Inferior parietal cortex (tissue), 1 donor: ENCODE results near the gene CDH13.

ENCODE experiments used
- DNase-seq: peaks from one replicate; pipeline ENCODE4 v3.0.0-alpha.2; 2016; ENCODE audit errors: extremely low spot score

The CDH13 gene

DNA sequence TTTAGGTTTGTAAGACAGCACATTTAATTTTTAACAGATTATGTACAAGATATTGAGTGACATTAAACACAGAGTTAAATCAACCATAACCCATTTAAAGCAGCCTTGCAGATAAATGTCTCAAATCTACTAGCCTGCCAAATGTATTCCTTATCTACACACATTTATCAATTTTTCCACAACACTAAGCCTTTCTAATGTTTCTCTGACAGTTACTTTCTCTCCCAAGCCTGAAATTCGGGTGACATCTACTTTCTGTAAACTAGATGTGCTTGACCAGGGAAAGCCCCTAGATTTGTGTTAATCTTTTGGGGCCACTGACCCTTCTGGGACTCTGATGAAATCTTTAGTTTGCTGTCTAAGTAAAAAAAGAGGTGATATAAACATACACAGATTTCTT is 69.0 kb downstream of the CDH13 start:
- no peak for DNase-seq

DNA sequence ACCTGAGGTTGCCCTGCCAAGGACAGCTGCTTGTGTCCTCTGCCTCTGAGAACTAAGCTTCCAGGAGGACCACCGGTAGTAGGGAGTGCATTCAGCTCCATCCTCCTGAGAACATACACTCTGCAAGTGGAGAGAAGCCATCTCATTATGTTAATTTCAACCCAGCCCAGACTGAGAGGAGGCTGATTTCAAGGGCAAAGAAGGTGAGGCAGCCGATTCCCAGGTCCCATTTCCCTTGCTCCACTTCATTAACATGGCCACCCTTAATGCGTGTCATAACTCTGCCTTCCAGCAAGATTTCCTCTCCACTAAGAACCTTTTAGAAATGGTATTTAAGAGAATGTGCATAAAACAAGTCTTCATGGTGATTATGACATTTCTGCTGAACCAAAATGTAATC is 72.5 kb downstream of the CDH13 start:
- no peak for DNase-seq

DNA sequence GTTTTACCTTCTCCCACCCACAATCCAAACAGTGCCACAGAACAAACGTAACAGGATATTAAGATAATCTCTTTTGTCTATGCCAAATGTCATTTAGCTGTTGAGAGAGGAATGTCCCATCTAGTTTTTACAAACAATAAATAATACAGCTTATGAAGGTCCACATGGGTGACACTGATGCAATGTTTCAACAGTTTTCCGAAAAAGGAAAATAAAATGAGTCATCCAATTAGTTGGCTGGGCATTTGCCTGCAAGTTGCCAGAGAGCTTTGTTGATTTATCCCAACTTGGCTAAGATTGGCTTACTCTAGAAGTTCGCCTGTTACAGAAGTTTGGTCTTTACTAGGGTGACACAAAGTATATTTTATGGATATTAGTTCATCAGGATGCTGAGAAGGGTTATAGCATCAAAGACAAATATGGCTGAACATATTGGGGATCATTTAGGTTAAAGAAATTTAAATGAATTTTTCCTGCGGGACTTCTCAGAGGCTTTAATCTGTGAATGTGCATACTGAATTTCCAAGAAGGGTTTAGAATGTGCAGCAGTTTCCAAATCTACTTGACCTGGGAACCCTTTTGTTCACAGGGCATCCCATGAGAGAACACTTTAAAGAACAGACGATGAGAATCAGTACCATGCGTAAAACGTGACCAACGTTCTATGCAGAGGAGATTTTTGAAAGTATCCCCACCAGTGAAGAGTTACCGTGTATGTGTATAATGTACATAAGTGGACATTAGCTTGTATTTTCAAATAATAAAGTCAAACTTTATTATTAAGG is 73.1 kb downstream of the CDH13 start:
- peak; percentile 59 for DNase-seq

DNA sequence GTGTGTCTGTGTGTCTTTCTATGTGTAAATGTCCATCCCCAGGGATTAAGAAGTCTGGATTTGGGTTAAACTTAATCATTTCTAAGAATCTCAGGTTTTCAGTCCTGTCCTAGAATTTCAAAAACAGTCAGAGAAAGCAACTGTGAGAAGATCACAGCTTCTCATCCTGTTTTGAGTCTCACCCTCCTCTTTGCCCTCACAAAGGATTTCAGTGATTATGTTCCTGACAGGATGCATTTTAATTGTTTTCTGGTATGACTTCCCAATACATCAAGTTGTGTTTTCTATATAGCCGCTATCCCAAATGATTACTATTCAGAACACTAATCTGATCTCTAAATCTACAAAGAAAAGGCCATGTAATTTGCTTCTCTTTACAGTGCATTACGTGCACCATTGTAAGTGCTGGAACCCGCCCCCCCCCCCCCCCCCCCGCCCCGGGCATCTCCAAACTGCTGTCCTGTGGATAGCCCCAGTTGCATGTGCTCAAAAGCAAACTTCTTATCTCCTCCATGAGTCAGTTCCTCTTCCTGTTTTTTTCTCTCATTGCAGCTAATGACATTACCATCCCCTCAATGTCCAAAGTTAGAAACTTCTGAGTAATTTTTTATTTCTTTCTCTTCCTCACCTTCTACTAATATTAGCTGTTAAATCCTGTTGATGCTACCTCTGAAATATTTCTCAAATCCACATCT is 73.9 kb downstream of the CDH13 start:
- DNase-seq, result no peak

DNA sequence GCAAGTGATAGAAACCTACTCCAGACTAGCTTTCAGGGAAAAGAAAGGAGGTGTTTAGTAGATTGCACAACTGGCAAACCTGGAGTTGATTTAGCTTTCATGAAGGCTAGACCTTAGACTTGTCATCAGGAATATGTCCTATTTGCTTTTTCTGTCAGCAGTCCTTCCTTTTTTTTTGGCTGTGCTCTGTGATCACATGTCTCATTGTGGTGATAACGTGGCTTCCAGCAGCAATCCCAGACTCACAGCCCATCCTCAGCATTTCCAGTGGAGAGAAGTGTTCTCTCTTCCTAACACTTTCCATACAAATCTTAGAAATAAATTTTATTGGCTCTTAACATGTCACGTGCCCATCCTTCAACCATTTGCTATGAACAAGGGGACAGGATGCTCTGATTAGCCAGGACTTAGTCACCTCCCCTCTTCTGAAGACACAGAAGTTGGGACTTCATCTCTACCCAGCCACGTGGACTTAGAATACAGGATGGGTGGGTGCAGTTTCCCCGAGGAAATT is 74.7 kb downstream of the CDH13 start:
- no peak for DNase-seq

DNA sequence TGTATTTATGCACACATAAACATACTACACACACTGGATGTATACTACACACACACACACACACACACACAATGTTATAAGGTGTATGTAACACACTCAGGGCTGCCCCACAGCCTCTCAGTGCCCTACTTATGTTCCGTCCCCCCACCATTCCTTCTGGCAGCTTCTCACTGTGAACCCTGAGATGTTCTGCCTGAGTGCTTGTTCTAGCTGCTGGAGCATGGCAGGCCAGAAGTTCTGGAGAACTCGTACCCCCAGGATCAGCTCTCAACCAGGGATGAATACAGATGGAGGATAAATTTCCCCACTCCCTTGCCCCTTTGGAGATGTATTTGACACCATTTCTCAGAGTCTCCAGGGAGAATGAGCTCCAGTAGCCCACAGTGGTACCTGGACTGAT is 76.4 kb downstream of the CDH13 start:
- DNase-seq, result no peak

DNA sequence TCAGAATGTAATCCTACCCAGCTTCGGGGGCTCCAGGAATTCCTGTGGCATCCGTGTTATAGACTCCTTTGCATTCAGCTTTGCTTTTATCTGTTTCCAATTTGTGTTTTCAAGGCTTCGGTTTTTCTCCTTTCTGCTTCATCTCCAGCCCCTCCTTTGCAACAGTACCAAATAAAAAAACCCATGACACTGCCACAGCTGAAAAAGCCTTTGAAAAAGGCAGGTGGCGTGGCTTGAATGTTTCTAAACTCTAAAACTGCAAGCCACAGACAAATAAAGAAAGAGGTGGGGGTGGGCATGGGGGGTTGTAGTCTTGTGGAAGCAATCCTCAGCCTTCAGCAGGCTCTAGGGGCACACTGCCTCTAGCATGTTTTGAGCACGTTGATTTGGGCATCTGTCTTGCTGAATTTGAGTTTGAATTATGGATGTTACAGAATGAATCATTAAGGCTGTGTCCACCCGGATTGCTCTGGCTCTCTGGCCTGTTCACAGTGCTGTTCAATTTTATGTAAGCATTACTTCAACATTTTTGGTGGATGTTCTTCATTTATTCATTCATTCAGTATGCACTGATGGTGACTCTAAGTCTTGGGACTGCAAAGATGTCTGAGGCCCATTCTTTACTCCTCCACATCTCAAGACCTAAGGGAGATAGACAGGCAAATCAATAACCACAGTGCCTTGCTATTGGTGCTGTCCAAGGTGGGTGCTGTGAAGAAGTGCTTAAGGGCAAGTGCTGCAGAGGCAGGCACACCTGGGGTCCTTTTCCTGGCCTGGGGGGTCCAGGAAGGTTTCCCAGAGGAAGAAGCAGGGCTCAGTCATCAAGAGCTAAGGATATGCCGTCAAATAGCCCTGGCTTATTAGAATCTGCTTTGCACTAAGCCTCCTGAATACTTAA is 77.4 kb downstream of the CDH13 start:
- DNase-seq, result no peak

DNA sequence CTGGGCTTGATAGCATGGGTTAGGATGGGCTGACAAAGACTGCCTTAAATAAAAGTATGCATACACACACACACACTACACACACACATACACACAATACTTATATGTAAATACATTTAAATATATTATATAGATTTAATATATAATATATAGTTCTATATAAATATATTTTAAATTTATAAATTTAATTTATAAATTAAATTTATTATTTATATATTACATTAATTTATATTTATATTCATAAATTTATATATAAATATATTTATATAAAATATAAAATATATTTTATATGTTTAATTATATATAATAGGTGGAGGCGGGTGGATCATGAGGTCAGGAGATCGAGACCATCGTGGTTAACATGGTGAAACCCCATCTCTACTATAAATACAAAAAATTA is 83.2 kb downstream of the CDH13 start:
- no peak for DNase-seq

DNA sequence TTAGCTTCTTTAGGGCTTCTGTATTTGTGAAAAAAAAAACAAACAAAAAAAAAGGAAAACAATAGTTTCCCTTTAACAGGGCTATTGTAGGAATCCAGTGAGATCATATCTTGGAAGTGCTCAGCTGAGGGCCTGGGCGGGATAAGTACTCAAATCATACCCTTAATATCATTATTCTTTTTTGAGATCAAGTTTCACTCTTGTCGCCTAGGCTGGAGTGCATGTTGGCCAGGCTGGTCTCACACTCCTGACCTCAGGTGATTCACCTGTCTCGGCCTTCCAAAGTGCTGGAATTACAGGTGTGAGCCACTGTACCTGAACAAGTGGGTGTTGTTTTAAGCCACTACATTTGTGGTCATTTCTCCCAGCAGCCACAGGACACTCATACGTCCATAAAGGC is 87.0 kb downstream of the CDH13 start:
- DNase-seq, result no peak

DNA sequence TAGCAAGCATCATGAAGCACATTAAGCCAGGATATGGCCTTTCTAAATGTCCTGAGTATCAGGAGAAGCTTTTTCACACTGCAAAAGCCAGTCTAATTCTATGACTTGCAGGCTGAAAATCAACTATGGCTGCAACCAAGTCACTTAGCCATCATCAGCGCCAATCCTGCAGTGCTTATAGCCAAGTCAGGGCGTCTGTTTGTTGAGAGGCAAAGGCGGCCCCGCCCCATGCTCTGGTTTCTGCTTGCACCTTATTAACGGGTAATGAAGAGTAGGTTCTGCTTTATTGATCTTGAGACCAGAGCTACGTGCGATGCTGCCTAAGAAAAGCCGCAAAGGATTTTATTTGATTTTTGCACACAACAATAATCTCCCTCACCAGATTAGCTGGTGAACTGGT is 88.4 kb downstream of the CDH13 start:
- DNase-seq, result no peak

DNA sequence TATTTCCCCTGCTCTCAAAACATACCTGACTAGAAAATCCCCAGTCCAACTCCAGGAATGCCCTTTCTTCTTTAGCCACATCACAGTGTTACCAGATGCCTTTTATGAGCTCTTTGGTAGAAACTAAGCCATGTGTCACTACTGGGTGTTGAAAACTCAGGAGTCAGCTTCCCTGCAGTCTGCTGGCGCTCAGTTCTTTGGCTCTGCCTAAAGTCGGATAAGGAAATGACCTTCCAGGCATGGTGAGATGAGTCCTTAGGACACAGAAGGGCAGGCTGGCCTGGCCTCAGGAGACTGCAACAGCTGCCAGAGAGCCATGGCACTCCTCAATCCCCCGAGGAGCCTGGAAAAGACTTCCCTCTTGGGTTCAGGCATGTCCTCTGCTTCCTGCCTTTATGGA is 89.1 kb downstream of the CDH13 start:
- no peak for DNase-seq

DNA sequence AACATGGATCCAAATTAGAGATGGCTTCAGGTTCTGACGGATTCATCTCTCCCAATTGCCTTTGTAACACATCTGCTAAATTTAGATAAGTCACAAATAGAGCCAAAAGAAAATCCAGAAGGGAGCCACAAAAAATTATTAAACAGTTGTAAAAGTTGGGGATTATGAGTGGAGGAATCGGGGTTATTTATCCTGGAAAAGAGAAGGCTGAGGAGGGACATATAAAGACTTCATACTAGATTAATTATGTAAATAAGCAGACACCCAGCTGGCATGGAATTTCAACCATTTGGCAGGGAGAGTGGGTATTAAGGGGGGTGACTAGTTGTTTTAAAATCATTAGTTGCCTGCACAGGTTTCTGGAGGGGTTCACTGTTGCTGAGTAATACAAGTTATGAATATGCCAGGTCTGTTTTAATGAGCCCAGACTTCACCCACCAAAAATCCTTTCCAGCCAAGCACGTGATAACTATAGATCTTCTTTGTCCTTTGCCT is 89.6 kb downstream of the CDH13 start:
- no peak for DNase-seq

DNA sequence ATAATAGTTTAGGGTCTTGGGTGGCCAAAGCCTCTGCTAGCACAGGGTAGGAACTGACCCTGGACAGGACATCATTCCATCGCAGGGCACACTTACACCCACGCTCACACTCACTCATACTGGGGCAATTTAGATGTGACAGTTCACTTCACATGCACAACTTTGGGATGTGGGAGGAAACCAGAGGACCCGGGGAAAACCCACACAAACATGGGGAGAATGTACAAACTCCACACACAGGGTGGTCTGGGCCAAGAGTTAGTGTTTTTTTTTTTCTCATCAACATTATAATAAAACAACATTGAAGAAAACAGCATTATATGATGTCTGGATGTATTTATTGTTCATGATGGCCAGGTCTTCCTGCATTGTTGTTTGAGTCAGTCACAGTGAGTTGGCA is 93.6 kb downstream of the CDH13 start:
- no peak for DNase-seq

DNA sequence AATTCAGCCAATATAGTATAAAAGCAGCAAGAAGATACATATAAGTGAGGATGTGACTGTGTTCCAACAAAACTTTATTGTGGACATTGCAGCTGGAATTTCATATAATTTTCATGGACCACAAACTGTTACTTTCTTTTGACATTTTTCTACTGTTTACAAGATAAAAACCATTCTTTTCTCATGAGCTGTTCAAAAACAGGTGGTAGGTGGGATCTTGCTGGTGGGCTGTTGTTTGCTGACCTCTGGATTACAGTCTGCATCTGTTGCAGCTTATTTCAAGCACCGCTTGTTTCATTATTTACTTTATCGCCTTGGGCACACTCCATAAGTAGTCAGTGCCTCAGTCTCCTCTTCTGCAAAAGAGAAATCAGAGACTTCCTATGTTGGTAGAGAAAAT is 99.5 kb downstream of the CDH13 start:
- no peak for DNase-seq

DNA sequence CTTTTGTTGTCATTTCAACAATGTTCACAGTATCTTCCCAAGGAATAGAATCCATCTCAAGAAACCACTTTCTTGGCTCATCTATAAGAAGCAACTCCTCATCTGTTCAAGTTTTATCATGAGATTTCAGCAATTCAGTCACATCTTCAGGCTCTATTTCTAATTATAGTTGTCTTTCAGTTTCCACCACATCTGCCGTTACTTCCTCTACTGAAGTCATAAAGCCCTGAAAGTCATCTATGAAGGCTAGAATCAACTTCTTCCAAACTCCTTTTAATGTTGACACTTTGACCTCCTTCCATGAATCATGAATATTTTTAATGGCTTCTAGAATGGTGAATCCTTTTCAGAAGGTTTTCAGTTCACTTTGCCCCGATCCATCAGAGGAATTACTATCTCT is 102.1 kb downstream of the CDH13 start:
- no peak for DNase-seq

DNA sequence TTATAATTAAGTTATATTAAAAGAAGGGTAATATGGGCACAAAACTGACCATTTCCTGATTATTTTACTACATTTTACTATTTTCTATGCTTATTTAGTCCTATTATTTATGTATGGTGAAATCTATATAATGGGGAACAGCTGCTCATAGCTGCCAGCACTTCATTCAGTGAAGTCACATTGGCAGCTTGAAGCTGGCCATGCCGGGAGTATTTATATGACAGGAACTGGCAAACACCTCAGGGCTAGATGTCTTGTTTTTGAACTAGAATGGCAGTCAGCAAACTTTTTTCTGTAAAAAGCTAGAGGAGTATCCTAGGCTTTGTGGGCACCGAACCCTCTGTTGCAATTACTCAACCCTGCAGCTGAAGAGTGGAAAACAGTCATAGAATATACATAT is 104.1 kb downstream of the CDH13 start:
- DNase-seq, result no peak

DNA sequence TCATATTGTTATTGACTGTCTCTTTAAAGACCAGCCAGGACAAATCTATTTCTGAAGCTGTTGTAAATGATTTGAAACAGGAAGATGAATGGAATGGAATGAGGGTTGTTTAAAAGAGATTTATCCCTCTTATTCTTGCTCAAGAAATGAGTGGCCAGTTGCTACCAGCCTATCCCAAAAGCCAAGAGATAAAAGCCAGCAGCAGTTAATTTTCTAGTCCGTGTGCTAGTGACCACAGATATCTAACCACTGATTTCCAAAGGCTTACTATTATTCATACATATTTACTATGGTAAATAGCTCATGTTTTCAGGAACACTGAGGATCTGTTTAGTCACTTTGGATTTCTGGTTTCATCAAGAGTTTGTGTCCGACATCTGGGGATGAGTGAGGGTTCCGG is 105.7 kb downstream of the CDH13 start:
- no peak for DNase-seq

DNA sequence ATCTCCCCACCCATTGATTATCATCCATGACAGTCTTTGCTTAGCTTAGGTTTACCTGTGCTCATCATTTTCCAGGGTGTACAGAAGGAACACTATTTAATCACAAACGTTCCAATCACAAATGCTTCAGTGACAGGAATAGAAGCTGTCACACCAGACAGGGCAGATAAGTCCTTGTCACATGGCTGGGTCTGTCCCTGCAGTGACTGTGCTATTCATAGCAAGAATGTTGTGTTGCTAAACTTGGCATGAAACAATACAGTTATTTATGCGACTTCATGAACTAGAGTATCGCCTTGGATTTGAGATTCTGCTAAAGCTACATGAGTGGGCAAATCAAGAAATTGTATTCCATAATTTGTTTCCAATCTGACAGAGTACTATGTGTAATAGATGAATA is 108.4 kb downstream of the CDH13 start:
- DNase-seq, result peak; percentile 23

DNA sequence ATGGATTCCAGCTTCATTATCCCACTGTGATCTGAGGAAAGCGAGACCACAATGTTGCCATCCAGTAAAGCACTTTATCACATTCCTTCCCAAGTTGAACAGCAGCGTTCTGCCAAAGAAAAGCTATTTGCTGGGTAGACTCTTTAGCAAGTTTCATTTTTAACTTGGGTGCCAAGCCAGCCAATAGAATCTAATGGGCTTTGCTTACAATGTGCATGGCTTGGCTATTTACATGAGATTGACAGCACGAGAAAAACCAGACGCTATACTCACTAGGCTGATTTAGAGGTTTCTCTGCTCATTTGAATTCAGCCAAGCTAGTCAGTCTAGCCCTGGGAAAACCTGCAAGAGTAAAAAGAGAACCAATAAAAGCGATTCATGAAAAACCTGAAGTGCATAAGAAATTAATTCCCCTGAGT is 108.9 kb downstream of the CDH13 start:
- DNase-seq, result peak; percentile 19

DNA sequence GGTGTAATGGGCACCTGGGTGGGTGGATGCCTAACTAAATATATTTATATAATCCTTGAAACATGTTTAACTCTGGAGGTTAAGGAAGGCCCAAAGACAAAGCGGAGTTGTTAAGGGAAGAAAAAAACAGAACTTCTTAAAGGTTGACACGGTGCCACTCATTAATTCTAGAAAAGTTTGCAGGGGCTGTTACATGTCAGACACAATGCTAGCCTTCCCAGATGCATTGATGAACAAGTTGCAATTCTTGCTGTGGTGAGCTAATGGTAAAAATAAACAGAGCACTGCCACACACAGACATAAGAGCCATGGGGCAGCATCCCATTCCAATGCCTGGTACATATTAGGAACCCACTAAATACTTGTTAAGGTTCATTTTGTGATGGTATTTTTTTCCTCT is 109.5 kb downstream of the CDH13 start:
- DNase-seq, result no peak

DNA sequence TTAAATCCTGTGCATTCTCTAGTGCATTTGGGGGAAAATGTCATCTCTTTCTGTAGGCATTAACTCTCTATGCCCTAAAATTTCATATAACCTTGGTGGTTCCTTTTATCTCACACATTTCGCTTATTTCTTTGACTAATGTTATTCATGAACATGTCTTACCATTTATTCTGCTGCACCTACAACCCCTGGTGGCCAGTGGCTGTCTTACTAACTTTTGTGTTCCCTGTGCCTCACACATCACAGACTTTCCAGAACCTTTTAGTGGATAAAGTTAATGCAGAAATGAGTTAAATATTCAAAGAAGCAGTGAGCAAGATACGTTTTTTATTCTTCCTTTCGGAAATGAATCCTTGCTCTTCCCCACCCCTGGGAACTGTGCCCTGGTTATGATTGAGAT is 111.9 kb downstream of the CDH13 start:
- DNase-seq, result no peak

DNA sequence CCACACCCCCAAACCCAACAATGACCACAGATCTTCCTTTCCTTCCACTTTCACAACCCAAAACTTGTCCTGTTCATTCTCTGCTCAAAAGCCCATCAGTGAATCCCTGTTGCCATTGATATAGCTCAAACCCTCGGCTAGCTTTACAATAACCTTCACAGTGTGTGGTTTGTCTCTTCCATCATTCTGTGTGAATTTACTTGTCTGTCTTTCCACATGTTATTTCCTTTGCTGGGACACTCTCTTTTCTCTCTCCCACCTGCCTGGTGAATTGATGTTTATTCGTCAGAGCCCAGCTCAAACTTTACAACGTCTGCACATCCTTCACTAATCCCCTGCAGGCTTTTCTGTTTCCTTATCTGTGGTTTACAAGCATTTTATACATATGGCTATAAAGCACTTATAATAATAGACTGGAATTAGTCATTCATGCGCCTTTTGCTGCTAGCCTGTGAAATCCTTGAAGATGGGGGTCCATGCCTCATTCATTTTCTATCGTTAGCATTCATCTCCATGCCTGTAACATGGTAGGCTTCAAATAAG is 114.4 kb downstream of the CDH13 start:
- DNase-seq, result no peak
